GM18505 (cell line): ENCODE results near the gene MAB21L4.

Experiments
- ATAC-seq: cut with Tn5 transposase; IDR thresholded peaks from one replicate; pipeline ENCODE4 v1.9.1; 2021; ENCODE audit not compliant: unreplicated experiment
- POLR2A ChIP-seq: IDR thresholded peaks from 4 replicates; pipeline ENCODE4 v1.6.1; 2011; ENCODE audit warnings: borderline replicate concordance; ENCODE audit not compliant: insufficient read depth, insufficient read length; ENCODE audit errors: extremely low read depth

The MAB21L4 gene

GRCh38 chr2:240877460-240878340 is 18.3 kb downstream of the MAB21L4 start:
- ATAC-seq = no peak
- TF ChIP-seq POLR2A = no peak

GRCh38 chr2:240876475-240877251 is 19.3 kb downstream of the MAB21L4 start:
- ATAC-seq = no peak
- TF ChIP-seq POLR2A = no peak

- TF ChIP-seq POLR2A = no peak
- no peak for ATAC-seq
Measured at GRCh38 chr2:240876035-240876474, 19.9 kb downstream of the MAB21L4 start.

GRCh38 chr2:240875228-240876034 is 20.5 kb downstream of the MAB21L4 start:
- ATAC-seq = no peak
- no peak for TF ChIP-seq POLR2A

- no peak for ATAC-seq
- TF ChIP-seq POLR2A = no peak
Measured at GRCh38 chr2:240874715-240875227, 21.2 kb downstream of the MAB21L4 start.

- no peak for TF ChIP-seq POLR2A
- no peak for ATAC-seq
Measured at GRCh38 chr2:240873805-240874714, 21.9 kb downstream of the MAB21L4 start.

GRCh38 chr2:240873098-240873788 is 22.7 kb downstream of the MAB21L4 start:
- TF ChIP-seq POLR2A = no peak
- no peak for ATAC-seq

GRCh38 chr2:240872317-240873097 is 23.4 kb downstream of the MAB21L4 start:
- no peak for ATAC-seq
- no peak for TF ChIP-seq POLR2A

- no peak for ATAC-seq
- no peak for TF ChIP-seq POLR2A
Measured at GRCh38 chr2:240871071-240871958, 24.6 kb downstream of the MAB21L4 start.
